ENCODE data around the gene CCDC169. TPM values are rescaled to one million over a fixed set of nuclear protein-coding genes. Genes with fewer than 3 reads are reported as not detected.

The CCDC169 gene
- total RNA-seq, 6 experiments from 2014 or later = not detected

DNA sequence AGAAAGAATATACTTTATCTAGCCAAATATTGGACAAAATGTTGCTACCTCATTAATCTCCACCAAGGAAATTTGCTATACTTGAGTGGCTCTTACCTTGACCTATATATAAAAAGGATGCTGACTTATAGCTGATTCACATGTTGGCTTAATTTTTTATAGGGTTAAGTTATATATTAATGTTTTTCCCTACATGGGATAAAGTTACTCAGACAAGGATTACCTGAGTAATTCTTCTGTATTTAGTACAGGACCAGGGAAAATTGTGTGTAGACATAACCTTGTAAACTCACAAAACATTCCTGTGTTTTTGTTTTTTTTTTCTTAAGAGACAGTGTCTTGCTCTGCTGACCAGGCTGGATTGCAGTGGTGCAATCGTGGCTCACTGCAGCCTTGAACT, 52.6 kb downstream of the CCDC169 start:
- no peaks in the 10 kb centered on the region for H3K9me3 ChIP-seq
- ATAC-seq (no peak), DNase-seq (no peak)
- H3K36me3 ChIP-seq = no peaks in the 10 kb centered on the region
- 38% methylated on average over 1 of the region's 1 CpG for WGBS (ENCODE audit: insufficient coverage, low coverage, low lambda C conversion rate, missing lambda C conversion rate)
- no peaks in the 10 kb centered on the region for H3K4me1 ChIP-seq
- H3K27ac ChIP-seq = no peak overlapping the region
- H3K4me3 ChIP-seq = no peak overlapping the region
- TF ChIP-seq POLR2A (IDR thresholded peaks at IDR 0.05) = no peak
- TF ChIP-seq, protein P1, sequence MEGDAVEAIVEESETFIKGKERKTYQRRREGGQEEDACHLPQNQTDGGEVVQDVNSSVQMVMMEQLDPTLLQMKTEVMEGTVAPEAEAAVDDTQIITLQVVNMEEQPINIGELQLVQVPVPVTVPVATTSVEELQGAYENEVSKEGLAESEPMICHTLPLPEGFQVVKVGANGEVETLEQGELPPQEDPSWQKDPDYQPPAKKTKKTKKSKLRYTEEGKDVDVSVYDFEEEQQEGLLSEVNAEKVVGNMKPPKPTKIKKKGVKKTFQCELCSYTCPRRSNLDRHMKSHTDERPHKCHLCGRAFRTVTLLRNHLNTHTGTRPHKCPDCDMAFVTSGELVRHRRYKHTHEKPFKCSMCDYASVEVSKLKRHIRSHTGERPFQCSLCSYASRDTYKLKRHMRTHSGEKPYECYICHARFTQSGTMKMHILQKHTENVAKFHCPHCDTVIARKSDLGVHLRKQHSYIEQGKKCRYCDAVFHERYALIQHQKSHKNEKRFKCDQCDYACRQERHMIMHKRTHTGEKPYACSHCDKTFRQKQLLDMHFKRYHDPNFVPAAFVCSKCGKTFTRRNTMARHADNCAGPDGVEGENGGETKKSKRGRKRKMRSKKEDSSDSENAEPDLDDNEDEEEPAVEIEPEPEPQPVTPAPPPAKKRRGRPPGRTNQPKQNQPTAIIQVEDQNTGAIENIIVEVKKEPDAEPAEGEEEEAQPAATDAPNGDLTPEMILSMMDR (IDR thresholded peaks at IDR 0.05) = no peak
- intact Hi-C loops (cut with DNase I) = no loop called here
- H3K27me3 ChIP-seq = no peaks in the 10 kb centered on the region

GRCh38 chr13:36244073-36244472, 53.5 kb downstream of the CCDC169 start:
- Histone ChIP-seq H3K27ac (no peak overlapping the region), H3K4me3 (no peak overlapping the region), H3K4me1 (no peaks in the 10 kb centered on the region), H3K36me3 (no peaks in the 10 kb centered on the region), H3K27me3 (no peaks in the 10 kb centered on the region), H3K9me3 (no peaks in the 10 kb centered on the region)
- DNase-seq = no peak
- TF ChIP-seq, protein P1 (IDR thresholded peaks at IDR 0.05) = no peak
- no peak for TF ChIP-seq POLR2A (IDR thresholded peaks at IDR 0.05)
- ATAC-seq = no peak
- WGBS (ENCODE audit: insufficient coverage, low coverage, low lambda C conversion rate, missing lambda C conversion rate) = 45% methylated on average over 2 of the region's 2 CpGs
- intact Hi-C loops (cut with DNase I) = no loop called here

DNA sequence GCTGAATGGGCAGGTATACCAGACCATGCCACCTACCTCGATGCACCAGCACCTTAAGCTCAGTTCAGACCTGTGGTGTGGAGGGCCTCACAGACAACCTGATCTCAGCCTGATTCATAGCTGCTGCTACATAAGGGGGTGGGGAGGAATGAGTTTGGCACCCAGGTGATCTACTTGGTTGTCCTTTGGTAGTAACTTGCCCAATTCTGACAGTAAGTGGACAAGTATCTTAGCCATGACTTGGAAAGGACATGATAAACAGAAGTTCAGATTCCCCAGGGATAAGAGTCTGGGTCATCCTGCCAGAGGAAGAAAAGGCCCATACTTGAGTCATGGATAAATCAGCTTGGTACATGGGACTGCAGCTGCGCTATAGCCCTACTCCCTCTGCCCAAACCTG, 54.9 kb downstream of the CCDC169 start:
- TF ChIP-seq POLR2A (IDR thresholded peaks at IDR 0.05) = no peak
- TF ChIP-seq, protein P1 (IDR thresholded peaks at IDR 0.05) = no peak
- no peak overlapping the region for H3K27ac ChIP-seq
- no peaks in the 10 kb centered on the region for H3K27me3 ChIP-seq
- peak in 1 of 4 donors; percentile 33 for ATAC-seq
- no peaks in the 10 kb centered on the region for H3K4me1 ChIP-seq
- H3K4me3 ChIP-seq = no peak overlapping the region
- intact Hi-C loops (cut with DNase I) = no loop called here
- no peak for DNase-seq
- no peaks in the 10 kb centered on the region for H3K36me3 ChIP-seq
- H3K9me3 ChIP-seq = no peaks in the 10 kb centered on the region
- 58% methylated on average over 2 of the region's 2 CpGs for WGBS (ENCODE audit: insufficient coverage, low coverage, low lambda C conversion rate, missing lambda C conversion rate)

DNA sequence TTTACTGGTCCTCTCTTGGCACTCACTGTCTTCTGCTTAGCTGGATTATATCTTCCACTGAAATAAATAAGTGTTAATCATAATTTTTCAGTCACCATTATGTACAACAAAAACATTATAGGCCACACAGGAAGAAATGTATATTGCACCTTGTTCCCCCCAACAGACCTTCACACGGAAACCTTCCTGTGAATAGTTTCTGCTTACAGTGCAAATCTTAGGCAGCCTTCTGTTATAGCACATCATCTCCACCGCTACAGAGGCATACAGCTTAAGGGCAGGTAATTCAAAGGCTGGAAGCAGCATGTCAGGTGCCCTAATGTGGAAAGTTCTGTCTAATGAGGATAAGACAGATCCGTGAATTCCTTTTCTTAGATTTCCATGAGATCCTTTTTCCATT, 66.4 kb downstream of the CCDC169 start:
- TF ChIP-seq, protein P1 (IDR thresholded peaks at IDR 0.05) = no peak
- TF ChIP-seq POLR2A (IDR thresholded peaks at IDR 0.05) = no peak
- no peaks in the 10 kb centered on the region for H3K27me3 ChIP-seq
- H3K27ac ChIP-seq = no peak overlapping the region
- WGBS (ENCODE audit: insufficient coverage, low coverage, low lambda C conversion rate, missing lambda C conversion rate) = 57% methylated on average over 3 of the region's 3 CpGs
- DNase-seq (no peak), ATAC-seq (no peak)
- no peaks in the 10 kb centered on the region for H3K9me3 ChIP-seq
- H3K36me3 ChIP-seq = no peaks in the 10 kb centered on the region
- intact Hi-C loops (cut with DNase I) = no loop called here
- no peaks in the 10 kb centered on the region for H3K4me1 ChIP-seq
- H3K4me3 ChIP-seq = no peak overlapping the region

DNA sequence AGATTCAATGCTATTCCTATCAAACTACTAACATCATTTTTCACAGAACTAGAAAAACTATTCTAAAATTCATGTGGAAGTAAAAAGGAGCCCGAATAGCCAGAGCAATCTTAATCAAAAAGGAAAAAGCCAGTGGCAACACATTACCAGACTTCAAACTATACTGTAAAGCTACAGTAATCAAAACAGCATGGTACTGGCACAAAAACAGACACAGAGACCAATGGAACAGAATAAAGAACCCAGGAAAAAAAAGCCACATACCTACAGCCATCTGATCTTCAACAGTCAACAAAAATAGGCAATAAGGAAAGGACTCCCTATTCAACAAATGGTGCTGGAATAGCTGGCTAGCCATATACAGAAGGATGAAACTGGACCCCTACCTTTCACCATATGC, 72.9 kb downstream of the CCDC169 start:
- DNase-seq (no peak), ATAC-seq (no peak)
- Histone ChIP-seq H3K4me1 (no peaks in the 10 kb centered on the region), H3K27ac (no peak overlapping the region), H3K4me3 (no peak overlapping the region), H3K36me3 (no peaks in the 10 kb centered on the region), H3K27me3 (no peaks in the 10 kb centered on the region), H3K9me3 (peaks cover 0 to 4% (median 0%) of the 10 kb centered on the region in 4 donors)
- intact Hi-C loops (cut with DNase I) = no loop called here
- 38% methylated on average over 1 of the region's 1 CpG for WGBS (ENCODE audit: insufficient coverage, low coverage, low lambda C conversion rate, missing lambda C conversion rate)
- TF ChIP-seq, protein P1 (IDR thresholded peaks at IDR 0.05) = no peak

Data from right lobe of liver (tissue), 6 donors.